NCI-H748 treated with DMSO at 0.1 percent for 48 hours (cell line): ENCODE measurements around the gene EFS.
A peak's percentile ranks its signal among the peaks of the same experiment; 100 is the strongest.
"Not testable (repeated sequence)": the region's sequence is repeated elsewhere in the genome, so short reads cannot be mapped to it uniquely, and the experiment has no call there.

Experiments
- DNase-seq: peaks from one replicate; lab custom pipeline; 2025; lab: John Stamatoyannopoulos, UW

Gene EFS

DNA sequence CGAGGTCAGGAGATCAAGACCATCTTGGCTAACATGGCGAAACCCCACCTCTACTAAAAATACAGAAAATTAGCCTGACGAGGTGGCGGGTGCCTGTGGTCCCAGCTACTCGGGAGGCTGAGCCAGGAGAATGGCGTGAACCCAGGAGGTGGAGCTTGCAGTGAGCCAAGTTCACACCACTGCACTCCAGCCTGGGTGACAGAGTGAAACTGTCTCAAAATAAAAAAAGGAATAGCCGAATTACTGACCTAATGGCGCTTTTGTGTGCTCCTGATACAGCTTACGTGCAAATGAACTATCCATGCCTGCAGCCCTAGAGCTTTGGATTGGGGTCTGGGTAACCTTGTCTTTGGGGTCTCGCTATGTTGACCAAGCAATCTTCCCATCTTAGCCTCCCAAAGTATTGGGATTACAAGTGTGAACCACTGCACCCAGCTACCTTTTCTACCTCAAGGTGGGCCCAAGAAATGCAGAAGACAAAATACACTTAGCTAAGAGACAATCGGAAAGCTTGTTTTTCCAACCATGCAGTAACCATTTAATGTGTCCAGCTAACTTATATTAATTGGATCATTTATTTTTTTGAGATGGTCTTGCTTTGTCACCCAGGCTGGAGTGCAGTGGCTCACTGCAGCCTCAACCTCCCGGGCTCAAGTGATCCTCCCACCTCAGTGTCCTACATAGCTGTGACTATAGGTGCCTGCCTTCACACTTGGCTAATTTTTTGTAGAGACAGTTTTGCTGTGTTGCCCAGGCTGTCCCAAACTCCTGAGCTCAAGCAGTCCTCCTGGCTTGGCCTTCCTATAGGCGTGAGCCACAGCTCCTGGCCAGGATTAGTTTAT, 38.3 kb downstream of the EFS start:
- no peak for DNase-seq

DNA sequence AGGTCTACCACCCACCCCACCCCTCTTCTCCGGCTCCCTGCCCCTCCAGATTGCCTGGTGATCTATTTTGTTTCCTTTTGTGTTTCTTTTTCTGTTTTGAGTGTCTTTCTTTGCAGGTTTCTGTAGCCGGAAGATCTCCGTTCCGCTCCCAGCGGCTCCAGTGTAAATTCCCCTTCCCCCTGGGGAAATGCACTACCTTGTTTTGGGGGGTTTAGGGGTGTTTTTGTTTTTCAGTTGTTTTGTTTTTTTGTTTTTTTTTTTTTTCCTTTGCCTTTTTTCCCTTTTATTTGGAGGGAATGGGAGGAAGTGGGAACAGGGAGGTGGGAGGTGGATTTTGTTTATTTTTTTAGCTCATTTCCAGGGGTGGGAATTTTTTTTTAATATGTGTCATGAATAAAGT, 39.2 kb downstream of the EFS start:
- DNase-seq: not testable (repeated sequence)

DNA sequence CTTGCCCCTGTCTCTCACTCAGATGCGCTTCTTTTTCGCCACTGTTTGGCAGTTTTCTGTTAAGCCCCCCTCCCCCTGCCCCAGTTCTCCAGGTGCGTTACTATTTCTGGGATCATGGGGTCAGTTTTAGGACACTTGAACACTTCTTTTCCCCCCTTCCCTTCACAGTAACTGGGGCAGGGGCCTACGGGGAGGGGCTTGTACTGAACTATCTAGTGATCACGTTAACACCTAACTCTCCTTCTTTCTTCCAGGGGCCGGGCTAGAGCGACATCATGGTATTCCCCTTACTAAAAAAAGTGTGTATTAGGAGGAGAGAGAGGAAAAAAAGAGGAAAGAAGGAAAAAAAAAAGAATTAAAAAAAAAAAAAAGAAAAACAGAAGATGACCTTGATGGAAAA, 40.0 kb downstream of the EFS start:
- no peak for DNase-seq

DNA sequence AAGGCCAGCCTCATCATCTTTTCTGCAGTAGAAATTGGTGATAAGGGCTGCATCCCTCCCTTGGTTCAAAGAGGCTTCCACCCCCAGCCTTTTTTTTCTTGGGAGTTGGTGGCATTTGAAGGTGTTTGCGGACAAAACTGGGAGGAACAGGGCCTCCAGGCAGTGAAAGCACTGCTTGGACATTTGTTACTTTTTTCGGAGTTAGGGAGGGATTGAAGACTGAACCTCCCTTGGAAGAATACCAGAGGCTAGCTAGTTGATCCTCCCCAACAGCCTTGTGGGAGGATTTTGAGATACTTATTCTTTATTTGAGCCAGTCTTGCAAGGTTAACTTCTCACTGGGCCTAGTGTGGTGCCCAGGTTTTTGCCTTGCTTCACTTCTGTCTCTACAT, 40.5 kb downstream of the EFS start:
- no peak for DNase-seq

DNA sequence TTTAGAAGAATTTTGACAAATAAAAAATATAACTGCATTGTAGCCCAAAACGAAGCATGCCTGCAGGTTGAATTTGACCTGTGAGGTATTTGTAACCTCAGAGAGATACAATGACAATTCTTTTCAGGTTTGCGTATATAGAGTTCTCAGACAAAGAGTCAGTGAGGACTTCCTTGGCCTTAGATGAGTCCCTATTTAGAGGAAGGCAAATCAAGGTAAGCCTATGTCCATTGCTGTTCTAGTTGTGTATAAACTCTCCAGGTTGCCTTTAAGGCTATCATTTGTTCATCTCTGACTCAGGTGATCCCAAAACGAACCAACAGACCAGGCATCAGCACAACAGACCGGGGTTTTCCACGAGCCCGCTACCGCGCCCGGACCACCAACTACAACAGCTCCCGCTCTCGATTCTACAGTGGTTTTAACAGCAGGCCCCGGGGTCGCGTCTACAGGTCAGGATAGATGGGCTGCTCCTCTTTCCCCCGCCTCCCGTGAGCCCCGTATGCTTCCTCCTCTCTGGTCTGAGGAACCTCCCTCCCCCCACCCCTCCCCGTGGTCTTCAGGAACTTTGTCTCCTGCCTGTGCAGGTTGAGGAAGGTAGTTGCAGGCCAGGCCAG, 41.0 kb downstream of the EFS start:
- no peak for DNase-seq

DNA sequence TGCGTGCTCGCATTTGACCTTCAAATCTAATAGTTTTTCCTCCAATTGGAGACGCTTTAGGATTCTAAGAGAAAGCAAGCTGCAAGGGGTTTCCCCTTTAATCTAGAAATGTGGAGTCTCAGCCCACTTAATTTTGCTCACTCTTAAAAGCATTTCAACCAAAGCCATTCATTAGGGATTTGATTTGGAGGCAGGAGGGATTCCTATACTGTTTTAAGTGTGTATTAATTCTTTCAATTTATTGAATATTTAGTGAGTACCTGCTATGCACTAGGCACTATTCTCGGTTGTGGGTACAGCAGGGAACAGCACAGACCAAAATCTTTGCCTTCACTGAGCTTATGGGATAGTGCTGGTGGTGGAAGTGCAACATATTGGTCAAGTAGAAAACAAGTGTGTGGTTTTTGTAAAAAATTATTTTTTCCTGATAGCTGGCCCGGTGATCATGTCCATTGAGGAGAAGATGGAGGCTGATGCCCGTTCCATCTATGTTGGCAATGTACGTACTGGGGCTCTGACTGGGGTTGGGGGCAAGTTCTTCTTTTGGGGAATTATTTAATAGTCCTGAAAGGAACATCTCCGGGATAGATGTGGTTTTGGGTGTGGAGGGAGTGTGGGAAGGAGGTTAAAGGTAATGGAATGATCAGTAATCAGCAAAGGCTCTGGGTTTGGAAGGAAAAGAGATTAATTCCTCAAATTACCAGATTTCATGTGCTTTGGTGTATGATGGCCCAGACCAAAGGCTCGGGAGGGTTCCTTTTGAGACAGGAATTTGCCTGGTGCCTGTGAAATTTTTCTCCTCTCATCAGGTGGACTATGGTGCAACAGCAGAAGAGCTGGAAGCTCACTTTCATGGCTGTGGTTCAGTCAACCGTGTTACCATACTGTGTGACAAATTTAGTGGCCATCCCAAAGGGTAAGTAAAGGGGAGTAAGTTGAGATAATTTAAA, 42.1 kb downstream of the EFS start:
- DNase-seq: no peak

DNA sequence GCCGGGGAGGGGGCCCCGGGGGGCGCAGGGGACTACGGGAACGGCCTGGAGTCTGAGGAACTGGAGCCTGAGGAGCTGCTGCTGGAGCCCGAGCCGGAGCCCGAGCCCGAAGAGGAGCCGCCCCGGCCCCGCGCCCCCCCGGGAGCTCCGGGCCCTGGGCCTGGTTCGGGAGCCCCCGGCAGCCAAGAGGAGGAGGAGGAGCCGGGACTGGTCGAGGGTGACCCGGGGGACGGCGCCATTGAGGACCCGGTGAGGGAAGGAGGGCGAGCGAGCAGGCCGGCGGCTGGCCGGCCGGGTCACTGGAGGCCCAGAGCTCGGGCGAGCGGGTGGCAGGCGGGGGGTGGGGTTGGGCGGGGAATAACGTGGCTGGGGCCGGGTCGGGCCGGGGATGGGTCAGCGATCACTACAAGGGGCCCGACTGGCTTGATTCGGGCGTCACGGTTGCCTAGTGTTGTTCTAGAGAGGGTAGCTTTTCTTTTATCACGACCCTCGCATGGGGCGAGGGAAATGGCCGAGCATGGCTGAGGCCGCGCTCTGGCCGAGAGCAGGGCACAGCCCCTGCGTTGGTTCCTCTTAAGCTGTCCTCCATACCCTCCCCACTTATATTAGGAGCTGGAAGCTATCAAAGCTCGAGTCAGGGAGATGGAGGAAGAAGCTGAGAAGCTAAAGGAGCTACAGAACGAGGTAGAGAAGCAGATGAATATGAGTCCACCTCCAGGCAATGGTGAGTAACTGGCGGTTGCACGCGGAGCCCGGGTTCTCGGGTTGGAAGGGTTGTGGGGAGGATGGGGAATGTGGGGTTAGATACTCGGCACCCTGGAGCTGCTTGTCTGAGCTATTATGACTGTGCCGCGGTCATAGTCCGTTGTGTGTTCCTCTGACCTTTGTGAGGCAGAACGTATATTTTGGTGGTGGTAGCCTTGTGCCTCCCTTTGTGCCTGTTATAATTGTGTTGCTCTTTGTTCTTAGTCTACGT, 43.1 kb downstream of the EFS start:
- peak; percentile 5 for DNase-seq

DNA sequence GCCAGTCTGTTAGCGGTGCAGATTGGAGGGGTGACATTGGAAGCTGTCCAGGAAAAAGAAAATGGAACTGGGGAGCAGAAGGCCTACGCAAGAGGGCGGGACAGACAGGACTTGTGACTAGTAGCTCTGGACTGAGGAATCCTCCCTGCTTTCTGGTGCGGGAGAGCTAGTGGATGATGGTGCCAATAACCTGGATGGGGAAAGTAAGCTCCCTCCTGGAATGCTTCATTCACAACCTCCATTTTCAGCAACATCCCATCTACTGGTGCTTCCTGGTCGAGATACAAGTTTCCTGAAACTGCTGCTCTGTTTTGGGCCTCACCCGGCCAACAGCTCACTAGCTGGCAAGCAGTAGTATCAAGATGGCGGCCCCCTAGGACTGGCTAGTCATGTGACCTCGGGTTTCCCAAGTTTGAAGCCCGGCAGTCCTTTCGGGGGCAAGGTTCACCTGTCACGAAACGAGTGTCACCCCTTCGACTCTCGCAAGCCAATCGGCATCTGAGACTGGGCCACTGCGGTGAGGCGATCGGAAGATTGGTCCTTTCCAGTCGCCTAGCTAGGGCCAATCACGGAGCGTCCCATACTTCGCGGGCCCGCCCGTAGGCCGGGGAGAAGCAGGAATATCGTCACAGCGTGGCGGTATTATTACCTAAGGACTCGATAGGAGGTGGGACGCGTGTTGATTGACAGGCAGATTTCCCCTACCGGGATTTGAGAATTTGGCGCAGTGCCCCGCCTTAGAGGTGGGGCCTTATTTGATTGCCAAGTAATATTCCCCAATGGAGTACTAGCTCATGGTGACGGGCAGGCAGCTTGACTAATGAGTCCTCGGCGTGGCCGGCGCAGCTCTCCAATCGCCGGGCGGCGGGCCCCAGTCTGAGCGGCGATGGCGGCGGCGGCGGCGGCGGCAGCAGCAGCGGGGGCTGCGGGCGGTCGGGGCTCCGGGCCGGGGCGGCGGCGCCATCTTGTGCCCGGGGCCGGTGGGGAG, 44.1 kb downstream of the EFS start, which contains the start of gene PABPN1:
Gene PABPN1, plus strand, starts transcription at position 874 of the 988 bp plus-strand sequence. Its CDS starts 13 bp downstream, at position 887.
- DNase-seq: peak; percentile 99

DNA sequence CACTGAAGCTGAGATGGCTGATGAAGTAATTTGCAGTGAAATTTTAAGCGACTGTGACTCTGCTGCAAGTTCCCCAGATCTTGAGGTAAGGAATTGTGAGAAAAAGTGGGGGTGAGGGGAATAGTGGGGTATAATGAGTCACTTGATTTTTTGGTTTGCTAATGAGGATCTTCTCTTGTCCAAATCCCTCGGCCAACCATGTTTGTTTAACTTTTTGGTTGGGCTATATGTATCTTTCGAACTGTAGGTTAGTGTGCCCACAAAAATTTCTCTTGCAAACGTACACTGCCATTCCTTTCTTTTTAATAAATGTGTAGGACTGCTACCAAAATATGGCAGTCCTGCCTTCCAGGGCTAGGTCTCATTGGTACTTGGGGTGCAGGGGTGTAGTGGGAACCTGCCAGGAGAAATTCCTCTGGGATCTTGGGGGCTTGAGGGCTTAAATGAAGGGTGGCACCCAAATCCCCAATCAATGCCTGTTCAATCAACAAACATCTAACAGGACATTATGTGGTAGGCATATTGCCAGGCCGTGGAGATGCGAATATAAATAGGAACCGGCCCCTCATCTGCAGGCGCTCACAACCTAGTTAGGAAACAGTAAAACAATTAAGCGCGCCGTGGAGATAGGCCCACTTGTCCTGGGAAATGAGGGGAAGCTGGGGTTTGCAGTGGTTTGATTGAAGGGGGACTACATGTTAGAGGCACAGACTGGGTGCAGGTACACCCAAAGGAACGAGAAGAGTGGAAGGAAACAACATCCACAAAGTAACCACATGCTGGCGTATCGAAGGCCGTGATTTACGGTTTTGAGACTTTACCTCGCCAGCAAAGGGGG, 45.0 kb downstream of the EFS start:
- DNase-seq: no peak

DNA sequence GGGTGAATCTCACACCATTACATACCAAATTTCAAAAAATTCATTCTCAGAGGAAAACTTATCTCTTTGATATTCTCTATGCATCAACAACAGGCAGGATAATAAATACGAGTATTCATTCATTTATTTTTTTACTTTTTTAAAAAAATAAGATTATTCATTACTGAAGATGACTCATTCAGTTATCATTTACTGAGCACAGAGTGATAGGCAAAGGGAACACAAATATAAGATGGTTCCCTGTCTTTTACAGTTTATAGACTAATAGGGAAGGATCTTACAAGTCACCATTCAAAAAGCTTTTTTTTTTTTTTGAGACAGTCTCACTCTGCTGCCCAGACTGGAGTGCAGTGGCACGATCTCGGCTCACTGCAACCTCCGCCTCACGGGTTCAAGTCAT, 48.7 kb downstream of the EFS start:
- DNase-seq: no peak

DNA sequence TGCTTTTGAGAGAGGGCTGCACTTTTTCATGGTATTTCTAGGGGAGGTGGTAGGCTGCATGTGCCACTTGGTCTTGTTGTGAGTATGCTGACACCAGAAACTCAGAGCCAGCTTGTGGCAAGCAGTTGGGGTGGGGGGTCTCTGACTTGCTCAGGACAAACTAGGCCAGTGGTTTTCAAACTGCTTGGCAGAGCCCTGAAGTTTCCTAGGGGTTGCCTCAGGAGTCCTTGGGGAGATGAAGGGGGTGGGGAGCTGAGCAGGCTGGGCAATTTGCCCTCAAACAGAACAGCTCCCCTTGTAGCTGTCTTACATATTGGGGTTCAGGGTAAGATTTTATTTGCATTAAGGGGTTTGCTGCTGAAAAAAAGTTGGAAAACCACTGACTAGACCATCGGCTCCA, 54.4 kb downstream of the EFS start:
- DNase-seq: no peak

DNA sequence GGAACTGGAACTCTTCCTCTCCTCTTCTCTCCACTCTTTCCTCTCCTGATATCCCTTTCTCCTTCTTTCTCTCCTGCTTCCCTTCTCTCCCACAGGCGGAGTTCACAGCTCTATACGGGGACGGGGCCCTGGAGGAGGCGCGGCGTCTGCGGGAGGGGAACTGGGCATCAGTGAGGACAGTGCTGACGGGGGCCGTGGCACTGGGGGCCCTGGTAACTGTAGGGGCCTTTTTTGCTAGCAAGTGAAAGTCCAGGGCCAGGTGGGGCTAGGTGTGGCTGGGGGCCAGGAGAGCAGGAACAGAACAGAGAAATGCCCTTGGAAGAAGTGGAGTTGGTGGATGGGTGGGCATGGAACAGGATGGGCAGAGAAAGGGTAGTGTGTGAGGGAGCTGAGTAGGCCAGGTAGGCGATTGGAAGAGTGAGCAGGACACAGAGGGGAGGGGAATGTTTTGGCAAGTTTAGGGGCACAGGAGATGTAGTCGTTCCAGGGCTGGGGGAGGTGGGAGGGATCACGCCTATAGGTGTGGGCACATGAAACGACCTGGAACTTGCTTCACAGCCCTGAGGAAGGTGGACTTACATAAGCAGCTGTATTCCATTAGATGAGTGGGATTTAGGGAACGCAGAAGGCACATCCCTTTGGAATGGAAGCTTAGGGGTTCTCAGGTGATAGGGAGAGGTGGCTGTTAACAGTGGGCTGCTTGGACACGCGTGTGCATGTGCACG, 56.1 kb downstream of the EFS start:
- DNase-seq: no peak

DNA sequence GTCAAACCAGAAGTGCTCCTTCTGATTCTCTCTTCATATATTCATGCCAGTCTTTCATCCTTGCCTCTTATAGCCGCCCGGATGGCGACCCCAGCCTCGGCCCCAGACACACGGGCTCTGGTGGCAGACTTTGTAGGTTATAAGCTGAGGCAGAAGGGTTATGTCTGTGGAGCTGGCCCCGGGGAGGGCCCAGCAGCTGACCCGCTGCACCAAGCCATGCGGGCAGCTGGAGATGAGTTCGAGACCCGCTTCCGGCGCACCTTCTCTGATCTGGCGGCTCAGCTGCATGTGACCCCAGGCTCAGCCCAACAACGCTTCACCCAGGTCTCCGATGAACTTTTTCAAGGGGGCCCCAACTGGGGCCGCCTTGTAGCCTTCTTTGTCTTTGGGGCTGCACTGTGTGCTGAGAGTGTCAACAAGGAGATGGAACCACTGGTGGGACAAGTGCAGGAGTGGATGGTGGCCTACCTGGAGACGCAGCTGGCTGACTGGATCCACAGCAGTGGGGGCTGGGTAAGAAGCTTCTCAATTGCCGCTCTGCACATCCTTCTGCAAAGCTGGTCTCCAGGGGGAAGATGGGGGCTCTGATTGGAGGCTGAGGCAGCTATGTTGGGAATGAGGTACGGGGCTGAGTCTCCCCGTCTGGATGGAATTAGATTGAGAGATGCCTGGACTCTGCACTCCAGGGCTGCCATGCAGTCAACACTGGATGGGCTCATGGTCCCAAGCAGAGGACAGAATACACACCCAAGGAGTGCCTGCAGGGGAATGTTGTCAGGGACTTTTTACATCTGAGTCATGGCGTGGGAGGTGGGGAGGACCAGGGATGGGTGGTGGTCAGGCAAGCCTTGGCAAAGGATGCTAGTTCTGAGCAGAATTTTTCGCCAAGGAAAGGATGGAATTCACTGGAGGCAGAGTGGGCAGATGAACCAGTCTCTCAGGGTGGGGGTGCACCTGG, 57.0 kb downstream of the EFS start:
- no peak for DNase-seq

DNA sequence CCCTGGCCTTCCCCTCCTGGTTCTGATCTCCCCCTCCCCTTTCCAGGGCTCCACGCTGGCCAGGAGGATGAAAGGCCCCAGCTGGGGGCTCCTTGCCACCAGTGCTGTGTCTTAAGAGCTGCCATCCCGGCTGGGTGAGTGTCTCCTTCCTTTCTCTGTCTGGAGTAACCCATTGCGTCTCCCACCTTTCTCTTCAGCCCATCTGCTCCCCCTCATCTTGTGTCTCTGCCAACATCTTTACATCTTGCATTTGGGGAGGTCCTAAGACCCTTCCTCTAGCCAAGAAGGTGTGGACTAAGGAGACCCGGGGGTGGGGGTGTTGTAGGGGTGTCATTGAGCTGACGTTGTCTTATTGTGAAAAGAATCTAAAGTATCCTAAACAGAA, 57.8 kb downstream of the EFS start:
- no peak for DNase-seq

DNA sequence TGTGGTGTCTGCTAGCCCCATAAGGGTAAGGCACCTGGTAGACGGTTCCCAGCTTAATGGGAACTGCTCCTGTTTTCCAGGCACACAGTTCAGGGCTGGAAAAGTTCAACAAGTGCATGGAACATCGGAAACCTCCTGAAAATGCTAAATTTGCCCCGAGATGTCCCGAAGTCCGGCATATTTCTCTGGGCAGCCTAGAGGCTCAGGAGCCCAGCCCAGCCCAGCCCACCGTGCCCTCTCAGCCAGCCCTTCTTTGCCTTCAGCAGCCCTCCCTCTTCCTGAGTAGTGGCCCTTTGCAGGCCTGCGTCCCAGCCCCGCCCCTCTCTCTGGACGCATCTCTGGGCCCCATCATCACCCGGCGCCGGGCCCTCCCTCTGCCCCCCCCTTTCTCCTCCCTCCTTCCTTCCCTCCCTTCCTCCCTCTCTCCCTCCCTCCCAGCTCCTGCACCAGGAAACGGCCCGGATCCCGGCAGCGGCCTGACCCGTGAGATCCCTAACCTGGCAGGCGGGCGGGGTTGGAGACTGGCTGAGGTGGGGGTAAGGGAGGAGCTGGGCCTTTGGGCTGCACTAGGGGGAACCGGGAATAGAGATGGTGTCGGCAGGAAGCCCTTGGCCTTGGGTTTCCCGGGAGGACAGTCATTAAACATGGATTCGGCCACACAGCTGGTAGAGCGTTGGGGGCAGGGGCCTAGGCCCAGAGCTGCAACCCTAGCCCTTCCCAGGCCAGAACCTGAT, 58.4 kb downstream of the EFS start, which contains the start of gene BCL2L2:
Gene BCL2L2, plus strand, starts transcription at position 422 of the 734 bp plus-strand sequence. CDS start 935 bp downstream, outside the sequence.
- peak; percentile 73 for DNase-seq
